A673 (cell line): ENCODE measurements around the gene MAPKAPK2.

Experiments used
- EZH2 ChIP-seq: fragments of 200-600 bp; sonication (generic); IDR thresholded peaks from 2 replicates; pipeline ENCODE4 v1.6.1; 2017; ENCODE audit warnings: borderline replicate concordance, low read depth, mild to moderate bottlenecking, mixed read lengths, antibody characterized with exemption, low read length; ENCODE audit not compliant: poor library complexity, severe bottlenecking
- TF ChIP-seq, protein P1 (sequence below): fragments of 300-800, 200-600 bp; sonication (generic); conservative IDR thresholded peaks from 2 replicates; pipeline ENCODE4 v1.5.1; 2017; ENCODE audit warnings: low read depth, mild to moderate bottlenecking, antibody characterized with exemption, low read length, moderate library complexity, mixed read lengths

DNA sequence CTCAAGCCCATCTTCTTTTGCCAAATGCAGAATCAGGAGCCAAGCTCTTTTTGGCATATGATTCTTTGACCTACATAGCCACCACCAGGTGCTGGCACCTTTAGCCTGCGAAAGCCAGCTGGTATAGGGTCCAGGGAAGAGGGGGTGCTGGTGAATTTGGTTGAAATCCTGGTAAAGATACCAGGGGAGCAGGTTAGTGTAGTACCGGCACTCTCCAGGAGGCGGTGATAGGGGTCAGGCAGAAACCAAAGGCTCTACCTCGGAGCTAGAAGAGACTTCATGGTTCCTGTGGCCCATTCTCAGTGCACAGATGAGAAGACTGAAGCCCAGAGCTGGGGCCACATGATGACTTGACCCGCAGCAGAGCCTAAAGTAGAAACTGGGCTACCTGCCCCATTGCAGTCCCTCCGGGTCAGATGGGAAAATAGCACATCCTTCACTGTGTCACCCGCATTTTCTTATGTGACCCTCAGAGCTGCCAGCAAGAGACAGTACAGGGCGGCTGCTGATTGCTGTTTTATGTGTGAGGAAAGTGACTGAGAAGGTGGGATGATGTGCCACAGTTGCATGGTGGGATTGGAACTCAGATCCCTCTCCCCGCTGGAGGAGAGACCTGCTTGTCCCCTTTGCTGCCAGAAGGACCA, 49.9 kb downstream of the MAPKAPK2 start:
- TF ChIP-seq EZH2, result no peak
- TF ChIP-seq, protein P1, sequence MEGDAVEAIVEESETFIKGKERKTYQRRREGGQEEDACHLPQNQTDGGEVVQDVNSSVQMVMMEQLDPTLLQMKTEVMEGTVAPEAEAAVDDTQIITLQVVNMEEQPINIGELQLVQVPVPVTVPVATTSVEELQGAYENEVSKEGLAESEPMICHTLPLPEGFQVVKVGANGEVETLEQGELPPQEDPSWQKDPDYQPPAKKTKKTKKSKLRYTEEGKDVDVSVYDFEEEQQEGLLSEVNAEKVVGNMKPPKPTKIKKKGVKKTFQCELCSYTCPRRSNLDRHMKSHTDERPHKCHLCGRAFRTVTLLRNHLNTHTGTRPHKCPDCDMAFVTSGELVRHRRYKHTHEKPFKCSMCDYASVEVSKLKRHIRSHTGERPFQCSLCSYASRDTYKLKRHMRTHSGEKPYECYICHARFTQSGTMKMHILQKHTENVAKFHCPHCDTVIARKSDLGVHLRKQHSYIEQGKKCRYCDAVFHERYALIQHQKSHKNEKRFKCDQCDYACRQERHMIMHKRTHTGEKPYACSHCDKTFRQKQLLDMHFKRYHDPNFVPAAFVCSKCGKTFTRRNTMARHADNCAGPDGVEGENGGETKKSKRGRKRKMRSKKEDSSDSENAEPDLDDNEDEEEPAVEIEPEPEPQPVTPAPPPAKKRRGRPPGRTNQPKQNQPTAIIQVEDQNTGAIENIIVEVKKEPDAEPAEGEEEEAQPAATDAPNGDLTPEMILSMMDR, result peak; percentile 67
